Retinal pigment epithelial cell (primary cell): ENCODE measurements around the gene CTSL.

Experiments
- DNase-seq: peaks from one replicate; pipeline ENCODE4 v3.0.0-alpha.2; 2010; ENCODE audit warnings: low read depth
- H3K4me3 ChIP-seq: 2 replicates; pipeline ENCODE4 v1.5.1; 2011; ENCODE audit warnings: mild to moderate bottlenecking, low read length, control low read depth, moderate library complexity
- CTCF ChIP-seq: conservative IDR thresholded peaks from 2 replicates; pipeline ENCODE4 v1.5.1; 2011; ENCODE audit warnings: low read depth, low read length, control low read depth, inconsistent platforms

The CTSL gene

DNA sequence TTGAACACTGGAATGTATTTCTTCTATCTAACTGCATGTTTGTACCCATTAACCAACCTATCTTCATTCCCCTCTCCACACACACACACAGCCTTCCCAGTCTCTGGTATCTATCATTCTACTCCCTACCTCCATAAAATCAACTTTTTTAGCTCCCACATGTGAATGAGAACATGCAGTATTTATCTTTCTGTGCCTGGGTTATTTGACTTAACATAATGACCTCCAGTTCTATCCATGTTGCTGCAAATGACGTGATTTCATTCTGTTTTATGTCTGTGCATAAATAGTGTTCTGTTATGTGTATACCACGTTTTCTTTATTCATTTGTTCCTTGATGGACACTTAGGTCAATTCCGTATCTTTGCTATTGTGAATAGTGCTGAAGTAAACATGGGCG, 38.7 kb upstream of the CTSL start:
- no peak for TF ChIP-seq CTCF
- H3K4me3 ChIP-seq = no peak overlapping the region
- no peak for DNase-seq

GRCh38 chr9:87694236-87694755, 31.6 kb upstream of the CTSL start:
- no peak overlapping the region for H3K4me3 ChIP-seq
- DNase-seq = no peak
- no peak for TF ChIP-seq CTCF

DNA sequence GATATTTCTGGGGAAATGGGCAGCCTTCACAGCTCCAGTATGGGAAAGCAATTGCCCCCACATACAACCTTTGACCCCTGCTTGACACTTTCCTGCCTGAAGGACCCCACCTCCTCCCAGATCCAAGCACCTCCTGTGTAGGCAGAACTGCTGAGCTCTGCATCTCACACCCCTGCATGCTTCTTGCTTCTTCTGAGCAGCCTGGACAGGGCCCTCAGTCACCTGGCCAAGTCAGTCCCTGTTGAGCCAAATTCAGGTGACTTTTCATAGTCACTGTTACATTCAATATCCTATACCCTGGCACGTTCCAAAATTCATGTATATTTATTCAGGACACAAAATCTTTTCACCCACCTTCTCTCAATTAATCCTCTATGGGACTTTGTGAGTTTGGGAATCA, 30.4 kb upstream of the CTSL start:
- no peak overlapping the region for H3K4me3 ChIP-seq
- DNase-seq = no peak
- no peak for TF ChIP-seq CTCF

DNA sequence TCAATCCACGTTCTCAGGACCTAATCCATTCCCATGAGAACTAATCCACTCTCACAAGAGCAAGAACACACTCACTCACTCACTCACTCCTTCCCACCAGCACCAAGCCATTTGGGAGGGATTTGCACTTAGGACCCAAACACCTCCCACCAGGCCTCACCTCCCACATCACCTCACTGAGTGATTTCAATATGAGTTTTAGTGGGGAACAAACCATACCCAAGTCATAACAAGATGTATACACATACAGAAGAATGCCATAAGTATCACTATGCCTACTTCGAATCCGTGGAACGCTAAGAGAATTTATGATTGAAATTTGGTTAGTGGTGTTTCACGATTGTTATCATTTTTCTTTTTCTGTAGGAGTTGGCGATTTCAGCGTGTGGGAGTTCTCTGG, 29.3 kb upstream of the CTSL start:
- DNase-seq = no peak
- TF ChIP-seq CTCF = no peak
- H3K4me3 ChIP-seq = no peak overlapping the region

DNA sequence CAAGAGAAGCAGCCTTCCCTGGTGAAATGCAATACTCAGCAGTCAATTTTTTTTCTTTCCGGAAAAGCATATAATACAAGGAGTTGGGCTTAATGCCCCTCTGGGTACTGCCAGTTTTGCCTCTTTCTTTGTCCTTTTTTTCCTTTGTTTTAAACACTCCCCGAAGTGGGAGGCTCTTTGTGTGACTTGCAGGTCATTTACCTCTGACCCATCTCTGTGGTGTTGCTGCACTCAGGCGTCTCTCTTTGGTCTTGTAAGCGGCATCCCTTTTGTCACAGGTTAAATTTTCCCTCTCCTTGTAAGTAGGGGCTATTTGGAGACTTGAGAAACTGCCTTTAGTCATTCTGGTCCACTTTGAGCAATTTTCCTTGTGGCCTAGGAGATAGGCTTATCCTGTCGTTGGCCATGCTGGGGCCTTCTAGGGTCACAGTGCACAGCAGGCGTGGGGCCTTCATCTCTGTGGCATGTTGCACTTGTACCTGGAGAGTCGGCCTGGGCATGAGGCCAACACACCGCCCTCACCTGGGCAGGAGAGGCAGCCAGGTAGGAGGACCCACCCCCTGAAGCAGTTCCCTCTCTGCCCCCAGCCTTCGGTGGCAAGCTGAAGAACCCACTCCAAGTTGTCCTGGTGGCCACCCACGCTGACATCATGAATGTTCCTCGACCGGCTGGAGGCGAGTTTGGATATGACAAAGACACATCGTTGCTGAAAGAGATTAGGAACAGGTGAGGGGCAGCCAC, 27.7 kb upstream of the CTSL start:
- no peak overlapping the region for H3K4me3 ChIP-seq
- no peak for TF ChIP-seq CTCF
- DNase-seq = no peak

GRCh38 chr9:87699835-87700234, 26.1 kb upstream of the CTSL start:
- no peak for DNase-seq
- no peak overlapping the region for H3K4me3 ChIP-seq
- no peak for TF ChIP-seq CTCF

GRCh38 chr9:87701491-87701890, 24.4 kb upstream of the CTSL start:
- no peak for TF ChIP-seq CTCF

More at GRCh38 chr9:87701491-87701890, 24.4 kb upstream of the CTSL start:
- no peak overlapping the region for H3K4me3 ChIP-seq
- no peak for DNase-seq
